DMS153 treated with DMSO at 0.1 percent for 48 hours (cell line): ENCODE measurements around the gene FXYD1.

Experiments
- DNase-seq: peaks from one replicate; lab custom pipeline; 2025; ENCODE audit not compliant: unreplicated experiment; lab: John Stamatoyannopoulos, UW

FXYD1 gene

GRCh38 chr19:35184267-35184666 lies 45.6 kb downstream of the FXYD1 start:
- DNase-seq = no peak

- no peak for DNase-seq
Observed at GRCh38 chr19:35184884-35185283, 46.3 kb downstream of the FXYD1 start.
